ENCODE data around the gene NCAPG2. TPM values are rescaled to one million over a fixed set of nuclear protein-coding genes. Genes with fewer than 3 reads are reported as not detected.

Gene NCAPG2
- total and polyA plus RNA-seq, 10 of the 15 experiments (the other 5 are each of a cell fraction or from before 2014, with no cell fraction given) = 11.2 to 78.2 (median 49.2) TPM

DNA sequence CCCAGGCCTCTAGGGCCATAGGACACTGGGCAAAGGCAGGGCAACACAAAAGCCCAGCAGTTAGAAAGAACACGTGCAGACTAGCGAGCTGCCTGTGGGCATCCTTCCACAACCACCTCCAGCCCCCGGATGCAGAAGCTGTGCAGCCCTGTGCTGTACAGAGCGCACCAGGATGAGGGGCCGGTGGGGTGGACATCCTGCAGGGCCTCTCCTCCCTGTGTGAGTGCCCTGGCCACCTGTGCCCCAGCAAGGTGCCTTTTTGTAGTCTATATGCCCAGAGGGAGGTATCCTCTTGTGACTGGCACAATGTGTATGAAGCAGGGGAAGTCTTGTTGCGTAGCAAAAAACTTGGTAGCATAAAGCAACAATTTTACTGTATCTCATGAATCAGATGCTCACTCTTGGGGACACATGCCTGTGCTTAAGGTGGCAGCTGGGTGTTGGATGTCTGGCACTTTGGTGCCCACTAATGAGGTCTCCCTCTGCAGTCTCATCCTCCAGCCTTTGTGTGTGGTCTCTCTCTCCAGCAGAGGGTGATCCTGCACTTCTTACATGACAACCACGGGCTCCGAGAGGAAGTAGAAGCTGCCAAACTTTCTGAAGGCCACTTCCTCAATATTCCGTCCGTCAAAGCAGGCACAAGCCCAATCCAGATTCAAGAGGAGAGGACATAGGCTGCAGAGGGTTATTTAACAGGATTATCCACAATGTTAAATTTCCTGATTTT lies 8.7 kb downstream of the NCAPG2 start (continued):
- TF ChIP-seq, protein P1, sequence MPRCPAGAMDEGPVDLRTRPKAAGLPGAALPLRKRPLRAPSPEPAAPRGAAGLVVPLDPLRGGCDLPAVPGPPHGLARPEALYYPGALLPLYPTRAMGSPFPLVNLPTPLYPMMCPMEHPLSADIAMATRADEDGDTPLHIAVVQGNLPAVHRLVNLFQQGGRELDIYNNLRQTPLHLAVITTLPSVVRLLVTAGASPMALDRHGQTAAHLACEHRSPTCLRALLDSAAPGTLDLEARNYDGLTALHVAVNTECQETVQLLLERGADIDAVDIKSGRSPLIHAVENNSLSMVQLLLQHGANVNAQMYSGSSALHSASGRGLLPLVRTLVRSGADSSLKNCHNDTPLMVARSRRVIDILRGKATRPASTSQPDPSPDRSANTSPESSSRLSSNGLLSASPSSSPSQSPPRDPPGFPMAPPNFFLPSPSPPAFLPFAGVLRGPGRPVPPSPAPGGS (IDR thresholded peaks at IDR 0.05; ENCODE audit: borderline replicate concordance, insufficient read depth, low read depth, low read length, poor library complexity, severe bottlenecking) = no peak
- TF ChIP-seq BHLHE40 (IDR thresholded peaks at IDR 0.05; ENCODE audit: borderline replicate concordance in 1 of 2, low read depth in 2 of 2, low read length in 1 of 2) (0 out of 4 replicates have a peak, but pooled peaks of 1 of the 2 experiments have one; percentile 18), IKZF1 (conservative IDR thresholded peaks at IDR 0.05) (0 out of 2 replicates have a peak, but pooled peaks have one; percentile 15), RUNX3 (IDR thresholded peaks at IDR 0.05; ENCODE audit: low read length) (peak; percentile 60; the same call in 1 of the 2 replicates), SMC3 (IDR thresholded peaks at IDR 0.05; ENCODE audit: borderline replicate concordance, low read length) (peak; percentile 50; the same call in 1 of the 2 replicates)
- TF ChIP-seq, protein P2, sequence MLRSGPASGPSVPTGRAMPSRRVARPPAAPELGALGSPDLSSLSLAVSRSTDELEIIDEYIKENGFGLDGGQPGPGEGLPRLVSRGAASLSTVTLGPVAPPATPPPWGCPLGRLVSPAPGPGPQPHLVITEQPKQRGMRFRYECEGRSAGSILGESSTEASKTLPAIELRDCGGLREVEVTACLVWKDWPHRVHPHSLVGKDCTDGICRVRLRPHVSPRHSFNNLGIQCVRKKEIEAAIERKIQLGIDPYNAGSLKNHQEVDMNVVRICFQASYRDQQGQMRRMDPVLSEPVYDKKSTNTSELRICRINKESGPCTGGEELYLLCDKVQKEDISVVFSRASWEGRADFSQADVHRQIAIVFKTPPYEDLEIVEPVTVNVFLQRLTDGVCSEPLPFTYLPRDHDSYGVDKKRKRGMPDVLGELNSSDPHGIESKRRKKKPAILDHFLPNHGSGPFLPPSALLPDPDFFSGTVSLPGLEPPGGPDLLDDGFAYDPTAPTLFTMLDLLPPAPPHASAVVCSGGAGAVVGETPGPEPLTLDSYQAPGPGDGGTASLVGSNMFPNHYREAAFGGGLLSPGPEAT (IDR thresholded peaks at IDR 0.05; ENCODE audit: low read depth) = no peak
- TF ChIP-seq, protein P3, sequence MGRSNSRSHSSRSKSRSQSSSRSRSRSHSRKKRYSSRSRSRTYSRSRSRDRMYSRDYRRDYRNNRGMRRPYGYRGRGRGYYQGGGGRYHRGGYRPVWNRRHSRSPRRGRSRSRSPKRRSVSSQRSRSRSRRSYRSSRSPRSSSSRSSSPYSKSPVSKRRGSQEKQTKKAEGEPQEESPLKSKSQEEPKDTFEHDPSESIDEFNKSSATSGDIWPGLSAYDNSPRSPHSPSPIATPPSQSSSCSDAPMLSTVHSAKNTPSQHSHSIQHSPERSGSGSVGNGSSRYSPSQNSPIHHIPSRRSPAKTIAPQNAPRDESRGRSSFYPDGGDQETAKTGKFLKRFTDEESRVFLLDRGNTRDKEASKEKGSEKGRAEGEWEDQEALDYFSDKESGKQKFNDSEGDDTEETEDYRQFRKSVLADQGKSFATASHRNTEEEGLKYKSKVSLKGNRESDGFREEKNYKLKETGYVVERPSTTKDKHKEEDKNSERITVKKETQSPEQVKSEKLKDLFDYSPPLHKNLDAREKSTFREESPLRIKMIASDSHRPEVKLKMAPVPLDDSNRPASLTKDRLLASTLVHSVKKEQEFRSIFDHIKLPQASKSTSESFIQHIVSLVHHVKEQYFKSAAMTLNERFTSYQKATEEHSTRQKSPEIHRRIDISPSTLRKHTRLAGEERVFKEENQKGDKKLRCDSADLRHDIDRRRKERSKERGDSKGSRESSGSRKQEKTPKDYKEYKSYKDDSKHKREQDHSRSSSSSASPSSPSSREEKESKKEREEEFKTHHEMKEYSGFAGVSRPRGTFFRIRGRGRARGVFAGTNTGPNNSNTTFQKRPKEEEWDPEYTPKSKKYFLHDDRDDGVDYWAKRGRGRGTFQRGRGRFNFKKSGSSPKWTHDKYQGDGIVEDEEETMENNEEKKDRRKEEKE (IDR thresholded peaks at IDR 0.05) = no peak
